ENCODE data around the gene IGSF6.
"Not testable (repeated sequence)": the region's sequence is repeated elsewhere in the genome, so short reads cannot be mapped to it uniquely, and the experiment has no call there.

The IGSF6 gene

GRCh38 chr16:21608639-21609328 lies 43.6 kb downstream of the IGSF6 start:
- Histone ChIP-seq H3K36me3 (ENCODE audit: control insufficient read depth, insufficient read depth, low read length) (no peaks in the 10 kb centered on the region), H3K27me3 (ENCODE audit: control insufficient read depth, insufficient read depth, low read length) (no peaks in the 10 kb centered on the region), H3K4me3 (ENCODE audit: low read length) (no peak overlapping the region), H3K9ac (ENCODE audit: low read length) (no peak overlapping the region), H3K9me3 (ENCODE audit: control insufficient read depth, low read length) (no peaks in the 10 kb centered on the region), H3K4me1 (ENCODE audit: control insufficient read depth, insufficient read depth, low read length) (peaks cover 60% of the 10 kb centered on the region)

GRCh38 chr16:21605848-21606247 lies 46.6 kb downstream of the IGSF6 start:
- H3K4me3 ChIP-seq (ENCODE audit: low read length); H3K9ac ChIP-seq (ENCODE audit: low read length); H3K9me3 ChIP-seq (ENCODE audit: control insufficient read depth, low read length); H3K27me3 ChIP-seq (ENCODE audit: control insufficient read depth, insufficient read depth, low read length); H3K36me3 ChIP-seq (ENCODE audit: control insufficient read depth, insufficient read depth, low read length): not testable (repeated sequence)
- peaks cover 49% of the 10 kb centered on the region for H3K4me1 ChIP-seq (ENCODE audit: control insufficient read depth, insufficient read depth, low read length)

- H3K4me1 ChIP-seq (ENCODE audit: control insufficient read depth, insufficient read depth, low read length) = peaks cover 42% of the 10 kb centered on the region
- H3K9ac ChIP-seq (ENCODE audit: low read length) = no peak overlapping the region
- H3K27me3 ChIP-seq (ENCODE audit: control insufficient read depth, insufficient read depth, low read length) = no peaks in the 10 kb centered on the region
- no peaks in the 10 kb centered on the region for H3K9me3 ChIP-seq (ENCODE audit: control insufficient read depth, low read length)
- H3K36me3 ChIP-seq (ENCODE audit: control insufficient read depth, insufficient read depth, low read length) = no peaks in the 10 kb centered on the region
- H3K4me3 ChIP-seq (ENCODE audit: low read length) = no peak overlapping the region
These were observed 48.5 kb downstream of the IGSF6 start for GRCh38 chr16:21603928-21604327.

GRCh38 chr16:21602785-21603184 lies 49.6 kb downstream of the IGSF6 start:
- H3K9ac ChIP-seq (ENCODE audit: low read length) = no peak overlapping the region
- H3K27me3 ChIP-seq (ENCODE audit: control insufficient read depth, insufficient read depth, low read length) = no peaks in the 10 kb centered on the region
- H3K36me3 ChIP-seq (ENCODE audit: control insufficient read depth, insufficient read depth, low read length) = no peaks in the 10 kb centered on the region
- peaks cover 37% of the 10 kb centered on the region for H3K4me1 ChIP-seq (ENCODE audit: control insufficient read depth, insufficient read depth, low read length)
- no peaks in the 10 kb centered on the region for H3K9me3 ChIP-seq (ENCODE audit: control insufficient read depth, low read length)
- no peak overlapping the region for H3K4me3 ChIP-seq (ENCODE audit: low read length)

- H3K36me3 ChIP-seq (ENCODE audit: control insufficient read depth, insufficient read depth, low read length) = no peaks in the 10 kb centered on the region
- H3K4me1 ChIP-seq (ENCODE audit: control insufficient read depth, insufficient read depth, low read length) = peaks cover 23% of the 10 kb centered on the region
- peak overlapping the region; percentile 61 for H3K4me3 ChIP-seq (ENCODE audit: low read length)
- peak overlapping the region; percentile 94 for H3K9ac ChIP-seq (ENCODE audit: low read length)
- no peaks in the 10 kb centered on the region for H3K27me3 ChIP-seq (ENCODE audit: control insufficient read depth, insufficient read depth, low read length)
- H3K9me3 ChIP-seq (ENCODE audit: control insufficient read depth, low read length) = no peaks in the 10 kb centered on the region
These were observed 52.2 kb downstream of the IGSF6 start for GRCh38 chr16:21600031-21600773.

GRCh38 chr16:21599122-21600030 lies 53.0 kb downstream of the IGSF6 start, which contains the start of gene METTL9:
Gene METTL9, plus strand, starts transcription at chr16:21599577. Its CDS starts 157 bp downstream, at chr16:21599734.
- Histone ChIP-seq H3K4me3 (ENCODE audit: low read length) (peak within 1 kb of the TSS; percentile 61), H3K36me3 (ENCODE audit: control insufficient read depth, insufficient read depth, low read length) (no peaks in the 10 kb centered on the region), H3K9me3 (ENCODE audit: control insufficient read depth, low read length) (no peaks in the 10 kb centered on the region), H3K27me3 (ENCODE audit: control insufficient read depth, insufficient read depth, low read length) (no peaks in the 10 kb centered on the region), H3K9ac (ENCODE audit: low read length) (peak within 1 kb of the TSS; percentile 94), H3K4me1 (ENCODE audit: control insufficient read depth, insufficient read depth, low read length) (peaks cover 17% of the 10 kb centered on the region)

GRCh38 chr16:21598701-21599121 lies 53.7 kb downstream of the IGSF6 start:
- Histone ChIP-seq H3K4me1 (ENCODE audit: control insufficient read depth, insufficient read depth, low read length) (peaks cover 12% of the 10 kb centered on the region), H3K9ac (ENCODE audit: low read length) (peak overlapping the region; percentile 94), H3K27me3 (ENCODE audit: control insufficient read depth, insufficient read depth, low read length) (no peaks in the 10 kb centered on the region), H3K4me3 (ENCODE audit: low read length) (peak overlapping the region; percentile 60), H3K9me3 (ENCODE audit: control insufficient read depth, low read length) (no peaks in the 10 kb centered on the region), H3K36me3 (ENCODE audit: control insufficient read depth, insufficient read depth, low read length) (no peaks in the 10 kb centered on the region)

GRCh38 chr16:21598206-21598605 lies 54.2 kb downstream of the IGSF6 start:
- no peaks in the 10 kb centered on the region for H3K27me3 ChIP-seq (ENCODE audit: control insufficient read depth, insufficient read depth, low read length)
- no peak overlapping the region for H3K4me3 ChIP-seq (ENCODE audit: low read length)
- no peaks in the 10 kb centered on the region for H3K36me3 ChIP-seq (ENCODE audit: control insufficient read depth, insufficient read depth, low read length)
- peak overlapping the region; percentile 94 for H3K9ac ChIP-seq (ENCODE audit: low read length)
- H3K4me1 ChIP-seq (ENCODE audit: control insufficient read depth, insufficient read depth, low read length) = peaks cover 12% of the 10 kb centered on the region
- H3K9me3 ChIP-seq (ENCODE audit: control insufficient read depth, low read length) = no peaks in the 10 kb centered on the region

GRCh38 chr16:21597561-21598030 lies 54.8 kb downstream of the IGSF6 start:
- no peaks in the 10 kb centered on the region for H3K9me3 ChIP-seq (ENCODE audit: control insufficient read depth, low read length)
- no peaks in the 10 kb centered on the region for H3K36me3 ChIP-seq (ENCODE audit: control insufficient read depth, insufficient read depth, low read length)
- no peak overlapping the region for H3K9ac ChIP-seq (ENCODE audit: low read length)

GRCh38 chr16:21593530-21594289 lies 58.7 kb downstream of the IGSF6 start:
- Histone ChIP-seq H3K9me3 (ENCODE audit: control insufficient read depth, low read length) (no peaks in the 10 kb centered on the region), H3K4me1 (ENCODE audit: control insufficient read depth, insufficient read depth, low read length) (peaks cover 8% of the 10 kb centered on the region), H3K36me3 (ENCODE audit: control insufficient read depth, insufficient read depth, low read length) (no peaks in the 10 kb centered on the region), H3K4me3 (ENCODE audit: low read length) (no peak overlapping the region), H3K27me3 (ENCODE audit: control insufficient read depth, insufficient read depth, low read length) (no peaks in the 10 kb centered on the region), H3K9ac (ENCODE audit: low read length) (no peak overlapping the region)

More at GRCh38 chr16:21597561-21598030, 54.8 kb downstream of the IGSF6 start:
- peaks cover 12% of the 10 kb centered on the region for H3K4me1 ChIP-seq (ENCODE audit: control insufficient read depth, insufficient read depth, low read length)
- no peaks in the 10 kb centered on the region for H3K27me3 ChIP-seq (ENCODE audit: control insufficient read depth, insufficient read depth, low read length)
- H3K4me3 ChIP-seq (ENCODE audit: low read length) = no peak overlapping the region

GRCh38 chr16:21592191-21592590 lies 60.2 kb downstream of the IGSF6 start:
- Histone ChIP-seq H3K4me3 (ENCODE audit: low read length) (no peak overlapping the region), H3K9me3 (ENCODE audit: control insufficient read depth, low read length) (no peaks in the 10 kb centered on the region), H3K36me3 (ENCODE audit: control insufficient read depth, insufficient read depth, low read length) (no peaks in the 10 kb centered on the region), H3K4me1 (ENCODE audit: control insufficient read depth, insufficient read depth, low read length) (no peaks in the 10 kb centered on the region), H3K9ac (ENCODE audit: low read length) (no peak overlapping the region), H3K27me3 (ENCODE audit: control insufficient read depth, insufficient read depth, low read length) (no peaks in the 10 kb centered on the region)

Measured in mucosa of stomach (tissue), 1 donor.